ENCODE data around the gene GYS2. TPM values are rescaled to one million over a fixed set of nuclear protein-coding genes. Genes with fewer than 3 reads are reported as not detected.
A peak's percentile ranks its signal among the peaks of the same experiment; 100 is the strongest.

GYS2 gene
- polyA plus RNA-seq, 3 donors, result 0.08 to 0.19 TPM; not detected in 1

DNA sequence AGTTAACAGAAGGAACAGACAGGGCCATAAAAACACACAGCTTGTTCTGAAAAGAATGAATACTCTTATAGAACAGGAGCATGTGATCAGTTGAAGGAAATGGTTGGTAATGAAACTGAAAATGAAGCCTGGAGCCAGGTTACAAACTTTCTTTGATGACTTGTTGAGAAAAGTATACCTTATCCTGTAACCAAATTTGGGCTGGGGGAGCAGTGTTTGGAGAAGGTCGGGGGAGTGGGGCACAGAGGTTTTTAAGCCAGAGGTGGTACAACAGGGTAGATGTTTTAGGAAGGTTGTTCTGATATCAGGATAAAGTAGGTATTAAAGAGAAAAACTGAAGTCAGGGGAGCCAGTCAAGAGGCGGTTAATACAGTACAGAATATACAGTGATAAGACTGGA is 94.9 kb downstream of the GYS2 start:
- no peak for DNase-seq (ENCODE audit: low read depth in 3 of 3, low spot score in 2 of 3)

DNA sequence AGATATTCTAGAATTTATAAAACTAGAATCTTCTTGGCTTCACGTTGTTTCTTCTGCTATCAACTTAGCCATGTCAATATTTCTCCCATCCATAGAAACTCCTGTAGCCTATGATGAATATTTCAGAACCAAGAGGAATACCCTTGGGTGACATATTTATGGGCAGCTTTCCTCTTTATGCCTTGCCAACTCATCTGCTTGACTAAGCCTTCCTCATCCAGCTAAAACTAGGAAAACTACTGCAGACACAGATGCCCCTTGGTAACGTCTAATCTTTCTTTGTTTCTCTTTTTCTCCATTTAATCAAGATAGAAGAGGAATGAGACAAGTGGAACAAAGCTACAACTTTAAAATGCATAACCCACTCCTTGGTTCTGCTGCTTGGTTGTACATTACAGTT is 96.8 kb downstream of the GYS2 start:
- no peak for DNase-seq (ENCODE audit: low read depth in 3 of 3, low spot score in 2 of 3)

DNA sequence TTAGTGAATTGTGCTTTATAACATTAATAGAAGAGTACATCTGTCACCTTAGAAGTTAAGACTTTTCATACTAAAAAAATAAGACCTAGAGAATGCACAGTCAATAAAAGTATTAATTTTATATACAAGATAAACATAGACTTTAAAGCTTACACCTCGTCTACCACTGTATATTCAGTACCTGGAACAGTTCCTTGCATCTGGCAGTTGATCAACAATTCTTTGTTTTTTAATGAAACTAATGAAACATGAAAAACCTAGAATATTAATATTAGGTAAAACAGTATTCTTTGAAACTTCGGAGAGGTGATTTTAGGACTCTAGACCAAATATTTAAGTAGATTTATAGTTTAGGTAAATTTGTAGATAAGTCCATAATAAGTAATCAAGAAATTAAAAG is 98.8 kb downstream of the GYS2 start:
- no peak for DNase-seq (ENCODE audit: low read depth in 3 of 3, low spot score in 2 of 3)

DNA sequence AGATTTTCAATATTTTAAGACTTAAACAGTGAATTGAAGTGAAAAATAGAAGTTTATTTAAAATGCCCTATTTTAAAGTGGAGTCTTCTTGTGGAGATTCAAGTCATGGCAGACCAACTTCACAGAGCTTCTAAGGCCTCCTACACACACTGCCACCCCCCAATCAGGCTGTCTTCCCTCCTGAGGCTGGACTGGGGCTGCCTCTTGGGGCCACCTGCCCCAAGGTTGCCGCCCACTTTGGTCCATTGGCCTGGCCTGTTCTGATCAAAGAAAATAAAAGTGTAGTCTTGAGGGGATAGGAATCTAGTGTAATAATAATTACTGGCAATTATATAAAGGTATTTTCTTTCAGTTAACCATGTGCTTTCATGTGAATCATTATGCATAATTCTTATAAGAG is 101.8 kb downstream of the GYS2 start:
- DNase-seq (ENCODE audit: low read depth in 3 of 3, low spot score in 2 of 3), result no peak

DNA sequence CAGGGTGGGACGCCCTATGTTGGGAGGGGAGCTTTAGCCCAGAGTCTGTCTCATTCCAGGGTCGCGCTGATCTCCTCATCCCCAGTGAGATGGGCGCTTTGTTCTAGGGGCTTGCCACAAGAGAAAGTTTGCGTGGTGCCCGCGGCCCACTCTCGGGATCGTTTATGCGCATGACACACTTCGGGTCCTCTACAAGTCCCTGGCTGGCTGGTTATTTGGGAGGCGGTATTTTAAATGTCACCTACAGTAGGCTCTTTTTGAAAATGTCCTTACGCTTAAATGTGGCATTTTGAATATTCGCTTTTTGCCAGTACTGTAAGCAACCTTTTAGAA is 102.5 kb downstream of the GYS2 start:
- DNase-seq (ENCODE audit: low read depth in 3 of 3, low spot score in 2 of 3), result peak in 2 of 3 donors; percentile 7 to 15

DNA sequence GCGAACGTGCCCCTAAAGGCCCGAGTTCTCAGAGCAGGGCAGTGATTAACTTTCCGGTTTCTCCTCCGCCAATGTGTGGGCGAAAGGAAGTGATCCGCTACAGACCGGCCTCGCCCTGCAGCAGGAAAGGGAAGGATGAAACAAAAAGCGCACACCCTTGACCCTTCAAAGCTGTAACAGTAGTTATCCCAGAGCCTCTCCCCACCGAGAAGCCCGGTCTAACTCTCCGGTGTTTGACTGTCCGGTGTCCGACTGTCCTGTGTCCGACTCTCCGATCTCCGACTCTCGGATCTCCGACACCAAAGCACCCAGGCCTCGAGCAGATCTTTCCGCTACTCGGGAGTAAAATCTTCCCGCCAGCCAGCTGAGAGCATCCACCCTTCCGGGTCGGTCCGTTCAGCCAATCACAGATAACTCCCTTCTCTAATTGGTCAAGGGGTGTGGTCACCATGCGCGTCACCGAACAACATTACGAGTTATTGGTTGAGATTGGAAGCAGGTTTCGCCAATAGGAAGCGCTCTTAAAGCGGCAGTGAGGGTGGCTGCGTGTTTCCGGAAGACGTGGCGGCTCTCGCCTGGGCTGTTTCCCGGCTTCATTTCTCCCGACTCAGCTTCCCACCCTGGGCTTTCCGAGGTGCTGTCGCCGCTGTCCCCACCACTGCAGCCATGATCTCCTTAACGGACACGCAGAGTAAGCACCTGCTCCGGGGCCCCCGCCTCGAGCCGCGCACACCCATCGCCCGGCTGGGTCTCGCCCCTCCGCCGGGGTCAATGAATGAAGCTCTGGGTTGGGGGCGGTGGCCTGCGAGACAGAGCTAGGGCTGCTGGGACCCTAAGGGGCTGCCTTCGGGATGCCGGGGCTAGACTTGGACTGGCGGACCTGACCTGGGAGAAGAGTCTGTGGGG is 103.1 kb downstream of the GYS2 start, which contains the start of the genes GOLT1B and RECQL:
GOLT1B (plus strand) TSS at position 532 of the 906 bp plus-strand sequence; CDS start at position 667, 135 bp downstream.
RECQL (minus strand) TSS at position 378 of the 906 bp plus-strand sequence. CDS start 2,065 bp downstream, outside the sequence.
- DNase-seq (ENCODE audit: low read depth in 3 of 3, low spot score in 2 of 3), result peak; percentile 97 to 98 (median 97)

DNA sequence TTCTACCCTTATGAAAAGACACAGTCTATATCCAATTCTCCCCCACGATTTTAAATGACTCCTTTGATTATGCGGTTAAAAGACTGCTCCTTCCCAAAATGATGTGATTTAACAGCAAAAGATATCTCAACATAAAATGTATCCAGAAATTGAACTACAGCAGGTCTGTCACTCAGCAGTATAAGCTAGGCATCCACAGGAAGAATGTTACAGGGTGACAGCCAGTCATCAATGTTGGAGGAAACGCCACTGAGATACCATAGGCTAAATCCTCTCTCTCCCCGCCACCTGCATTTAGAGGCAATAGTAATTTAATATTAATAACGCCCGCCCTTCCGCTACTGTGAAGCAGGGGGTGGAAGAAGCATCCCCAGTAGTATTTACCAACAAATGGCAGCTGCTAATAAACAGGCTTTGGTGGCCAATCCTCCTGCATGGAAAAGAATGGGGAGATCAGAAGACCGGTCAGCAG is 103.8 kb downstream of the GYS2 start:
- no peak for DNase-seq (ENCODE audit: low read depth in 3 of 3, low spot score in 2 of 3)

DNA sequence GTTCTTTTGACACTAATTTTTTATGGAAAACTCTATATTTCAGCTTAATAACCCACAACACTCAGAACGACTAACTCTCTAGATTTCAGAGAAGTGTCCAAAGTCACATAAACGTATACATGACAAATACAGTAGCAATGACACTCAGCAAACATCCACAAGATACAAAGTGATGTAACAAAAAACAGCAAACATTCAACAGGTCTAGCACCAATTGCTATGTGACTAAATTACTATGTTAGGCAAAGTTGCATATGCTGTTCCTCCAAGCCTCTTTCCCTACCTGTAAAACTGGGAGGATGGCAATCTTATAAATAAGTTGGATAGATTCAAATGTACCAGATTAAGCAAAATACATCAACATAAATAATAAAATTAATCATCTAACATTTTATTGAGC is 104.9 kb downstream of the GYS2 start:
- DNase-seq (ENCODE audit: low read depth in 3 of 3, low spot score in 2 of 3), result no peak

Other genes with a start within 250 kb of the GYS2 start
- not detected for gene IAPP, start 231.9 kb downstream of the GYS2 start, polyA plus RNA-seq (ENCODE audit: insufficient read length in 3 of 3)
- gene PYROXD1, start 167.2 kb downstream of the GYS2 start, polyA plus RNA-seq (ENCODE audit: insufficient read length in 3 of 3), result 10 to 100 TPM; 16.4 to 19.9 (median 17.8) TPM
- gene RECQL, start 103.2 kb downstream of the GYS2 start, polyA plus RNA-seq (ENCODE audit: insufficient read length in 3 of 3), result 10 to 100 TPM; 33.8 to 38.8 (median 35.0) TPM
- 10 to 100 TPM; 36.6 to 42.2 (median 41.6) TPM for gene GOLT1B, start 103.1 kb downstream of the GYS2 start, polyA plus RNA-seq (ENCODE audit: insufficient read length in 3 of 3)
- gene SPX, start 78.6 kb downstream of the GYS2 start, polyA plus RNA-seq (ENCODE audit: insufficient read length in 3 of 3), result 10 to 100 TPM; 14.7 to 21.3 (median 18.9) TPM
- 1,000 to 10,000 TPM; 1,824 to 1,884 (median 1,835) TPM for gene LDHB, start 53.0 kb upstream of the GYS2 start, polyA plus RNA-seq (ENCODE audit: insufficient read length in 3 of 3)
- 10 to 100 TPM; 21.1 to 22.3 (median 22.2) TPM for gene KCNJ8, start 169.9 kb upstream of the GYS2 start, polyA plus RNA-seq (ENCODE audit: insufficient read length in 3 of 3)

Measured in right renal cortex interstitium (tissue), 3 donors.